Measurements from ENCODE around the gene SMCO2. TPM values are rescaled to one million over a fixed set of nuclear protein-coding genes. Genes with fewer than 3 reads are reported as not detected.

The SMCO2 gene
- not detected for total RNA-seq

DNA sequence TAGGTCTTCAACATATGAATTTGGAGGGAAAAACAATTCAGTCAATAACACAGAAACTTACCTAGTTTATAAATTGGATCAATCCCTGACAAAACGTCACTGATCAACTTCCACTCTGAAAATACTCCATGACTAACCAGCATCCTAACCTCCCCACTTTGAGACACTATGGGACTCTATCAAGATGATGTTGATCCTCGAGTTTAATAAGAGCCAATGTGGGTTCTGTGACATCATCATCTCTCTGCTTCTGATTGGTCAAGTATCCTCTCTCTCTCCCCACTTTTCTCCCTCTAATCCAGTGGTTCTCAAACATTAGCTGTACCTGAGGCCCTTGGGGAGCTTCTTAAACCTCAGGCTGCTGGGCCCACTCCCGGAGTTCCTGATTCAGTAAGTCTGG, at the start of gene SMCO2:
Gene SMCO2 (plus strand): TSS at position 301 of the 400 bp plus-strand sequence. CDS start 23,896 bp downstream, outside the sequence.
- Histone ChIP-seq H3K4me1 (no peaks in the 10 kb centered on the region), H3K27ac (no peak within 1 kb of the TSS), H3K9me3 (no peaks in the 10 kb centered on the region), H3K27me3 (no peaks in the 10 kb centered on the region), H3K36me3 (no peaks in the 10 kb centered on the region), H3K4me3 (no peak within 1 kb of the TSS)
- intact Hi-C loops (cut with DNase I) = no loop called here
- no peak for DNase-seq (ENCODE audit: extremely low spot score in 2 of 2)
- TF ChIP-seq POLR2A (IDR thresholded peaks at IDR 0.05) (no peak), POLR2AphosphoS5 (IDR thresholded peaks at IDR 0.05; ENCODE audit: insufficient read depth in 1 of 2, low read depth in 1 of 2) (no peak)
- TF ChIP-seq, protein P1, sequence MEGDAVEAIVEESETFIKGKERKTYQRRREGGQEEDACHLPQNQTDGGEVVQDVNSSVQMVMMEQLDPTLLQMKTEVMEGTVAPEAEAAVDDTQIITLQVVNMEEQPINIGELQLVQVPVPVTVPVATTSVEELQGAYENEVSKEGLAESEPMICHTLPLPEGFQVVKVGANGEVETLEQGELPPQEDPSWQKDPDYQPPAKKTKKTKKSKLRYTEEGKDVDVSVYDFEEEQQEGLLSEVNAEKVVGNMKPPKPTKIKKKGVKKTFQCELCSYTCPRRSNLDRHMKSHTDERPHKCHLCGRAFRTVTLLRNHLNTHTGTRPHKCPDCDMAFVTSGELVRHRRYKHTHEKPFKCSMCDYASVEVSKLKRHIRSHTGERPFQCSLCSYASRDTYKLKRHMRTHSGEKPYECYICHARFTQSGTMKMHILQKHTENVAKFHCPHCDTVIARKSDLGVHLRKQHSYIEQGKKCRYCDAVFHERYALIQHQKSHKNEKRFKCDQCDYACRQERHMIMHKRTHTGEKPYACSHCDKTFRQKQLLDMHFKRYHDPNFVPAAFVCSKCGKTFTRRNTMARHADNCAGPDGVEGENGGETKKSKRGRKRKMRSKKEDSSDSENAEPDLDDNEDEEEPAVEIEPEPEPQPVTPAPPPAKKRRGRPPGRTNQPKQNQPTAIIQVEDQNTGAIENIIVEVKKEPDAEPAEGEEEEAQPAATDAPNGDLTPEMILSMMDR (IDR thresholded peaks at IDR 0.05) = no peak

DNA sequence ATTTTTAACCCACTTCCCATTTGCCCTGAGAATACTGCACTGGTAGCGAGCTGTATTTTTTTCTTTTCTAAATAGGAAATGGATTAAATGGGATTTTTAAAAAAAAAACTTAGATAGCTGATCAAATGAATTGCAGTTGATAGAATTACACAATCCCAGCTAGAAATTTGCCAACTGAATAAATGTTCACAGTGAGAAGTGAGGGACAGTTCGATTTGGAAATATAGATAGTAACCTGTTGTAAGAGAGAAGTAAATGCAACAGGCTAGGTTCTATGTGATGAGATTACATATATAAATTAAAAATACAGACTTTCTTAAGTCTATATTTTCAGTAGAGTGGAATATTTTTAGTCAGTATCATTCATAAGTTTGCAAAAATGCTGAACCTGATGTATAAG, 48.1 kb upstream of the SMCO2 start:
- Histone ChIP-seq H3K36me3 (no peaks in the 10 kb centered on the region), H3K4me3 (no peak overlapping the region), H3K27me3 (no peaks in the 10 kb centered on the region), H3K27ac (no peak overlapping the region), H3K9me3 (no peaks in the 10 kb centered on the region), H3K4me1 (no peaks in the 10 kb centered on the region)
- intact Hi-C loops (cut with DNase I) = no loop called here
- TF ChIP-seq POLR2AphosphoS5 (IDR thresholded peaks at IDR 0.05; ENCODE audit: insufficient read depth in 1 of 2, low read depth in 1 of 2) (no peak), POLR2A (IDR thresholded peaks at IDR 0.05) (no peak)
- TF ChIP-seq, protein P1 (IDR thresholded peaks at IDR 0.05) = no peak
- DNase-seq (ENCODE audit: extremely low spot score in 2 of 2) = no peak

- intact Hi-C loops (cut with DNase I) = no loop called here
- H3K4me1 ChIP-seq = no peaks in the 10 kb centered on the region
- H3K36me3 ChIP-seq = no peaks in the 10 kb centered on the region
- no peaks in the 10 kb centered on the region for H3K27me3 ChIP-seq
- no peak overlapping the region for H3K27ac ChIP-seq
- no peak for DNase-seq (ENCODE audit: extremely low spot score in 2 of 2)
- TF ChIP-seq, protein P1 (IDR thresholded peaks at IDR 0.05) = no peak
- TF ChIP-seq POLR2A (IDR thresholded peaks at IDR 0.05) (no peak), POLR2AphosphoS5 (IDR thresholded peaks at IDR 0.05; ENCODE audit: insufficient read depth in 1 of 2, low read depth in 1 of 2) (no peak)
- no peak overlapping the region for H3K4me3 ChIP-seq
- H3K9me3 ChIP-seq = no peaks in the 10 kb centered on the region
Measured at GRCh38 chr12:27399074-27399473, 47.5 kb upstream of the SMCO2 start.

DNA sequence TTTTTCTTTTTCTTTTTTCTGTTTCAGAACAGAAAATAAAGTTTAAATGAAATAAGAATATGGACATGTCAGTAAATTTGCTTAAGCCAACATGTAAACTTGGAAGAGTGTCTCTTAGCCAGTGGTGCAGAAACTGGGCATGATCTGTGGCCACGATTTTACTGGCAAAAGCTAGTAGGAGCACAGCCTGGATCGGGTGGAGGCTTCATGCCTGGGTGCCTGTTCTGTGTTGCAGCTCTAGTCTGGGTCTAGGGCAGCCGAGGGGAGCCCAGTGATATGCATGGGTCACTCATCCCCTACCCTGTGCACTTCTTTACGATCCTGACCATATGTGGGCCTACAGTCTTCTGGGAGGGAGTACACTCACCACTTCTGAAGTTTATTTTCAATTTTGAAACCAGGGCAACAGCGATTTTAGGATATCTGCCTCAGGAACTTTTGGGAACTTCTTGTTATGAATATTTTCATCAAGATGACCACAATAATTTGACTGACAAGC, 45.6 kb upstream of the SMCO2 start:
- H3K27me3 ChIP-seq = no peaks in the 10 kb centered on the region
- H3K27ac ChIP-seq = no peak overlapping the region
- no peak for DNase-seq (ENCODE audit: extremely low spot score in 2 of 2)
- TF ChIP-seq POLR2A (IDR thresholded peaks at IDR 0.05) (no peak), POLR2AphosphoS5 (IDR thresholded peaks at IDR 0.05; ENCODE audit: insufficient read depth in 1 of 2, low read depth in 1 of 2) (no peak)
- TF ChIP-seq, protein P1 (IDR thresholded peaks at IDR 0.05) = no peak
- no peaks in the 10 kb centered on the region for H3K36me3 ChIP-seq
- H3K4me3 ChIP-seq = no peak overlapping the region
- H3K9me3 ChIP-seq = no peaks in the 10 kb centered on the region
- intact Hi-C loops (cut with DNase I) = no loop called here
- H3K4me1 ChIP-seq = no peaks in the 10 kb centered on the region

GRCh38 chr12:27412047-27412446, 34.5 kb upstream of the SMCO2 start:
- H3K4me1 ChIP-seq = no peaks in the 10 kb centered on the region
- intact Hi-C loops (cut with DNase I) = no loop called here
- TF ChIP-seq POLR2AphosphoS5 (IDR thresholded peaks at IDR 0.05; ENCODE audit: insufficient read depth in 1 of 2, low read depth in 1 of 2) = no peak
- TF ChIP-seq, protein P1 (IDR thresholded peaks at IDR 0.05) = no peak
- TF ChIP-seq POLR2A (IDR thresholded peaks at IDR 0.05) = no peak
- H3K36me3 ChIP-seq = no peaks in the 10 kb centered on the region
- no peak for DNase-seq (ENCODE audit: extremely low spot score in 2 of 2)
- H3K27me3 ChIP-seq = no peaks in the 10 kb centered on the region
- no peak overlapping the region for H3K4me3 ChIP-seq
- no peak overlapping the region for H3K27ac ChIP-seq
- no peaks in the 10 kb centered on the region for H3K9me3 ChIP-seq
